GM23338 (cell line): ENCODE data around the gene LYG2. TPM values are rescaled to one million over a fixed set of nuclear protein-coding genes. Genes with fewer than 3 reads are reported as not detected.
"Not testable (repeated sequence)": the region's sequence is repeated elsewhere in the genome, so short reads cannot be mapped to it uniquely, and the experiment has no call there.

Source experiments
- ATAC-seq: fragments of 200-7000 bp; cut with Tn5 transposase; 3 replicates; pipeline ENCODE4 v1.9.1; 2020
- DNase-seq: peaks from one replicate; pipeline ENCODE4 v3.0.0-alpha.2; 2015; ENCODE audit warnings: low spot score
- H2AFZ ChIP-seq: fragments of 200-600 bp; sonication (generic); 2 replicates; pipeline ENCODE4 v1.8.0; 2016; ENCODE audit warnings: antibody characterized with exemption, mild to moderate bottlenecking, moderate library complexity
- H3F3A ChIP-seq: fragments of 200-600 bp; sonication (generic); replicated peaks from 2 replicates; pipeline ENCODE4 v1.8.0; 2017; ENCODE audit warnings: antibody characterized with exemption, mixed run types, low read depth
- H3K27ac ChIP-seq: fragments of 200-600 bp; sonication (generic); 2 replicates; pipeline ENCODE4 v1.6.1; 2016; ENCODE audit warnings: low read depth
- H3K27me3 ChIP-seq: fragments of 200-600 bp; sonication (generic); 2 replicates; pipeline ENCODE4 v1.8.0; 2016; ENCODE audit warnings: mild to moderate bottlenecking, mixed run types, moderate library complexity; ENCODE audit not compliant: insufficient read depth
- H3K36me3 ChIP-seq: fragments of 200-600 bp; sonication (generic); 2 replicates; pipeline ENCODE4 v1.8.0; 2016; ENCODE audit warnings: mild to moderate bottlenecking; ENCODE audit not compliant: insufficient read depth
- H3K4me1 ChIP-seq: fragments of 200-600 bp; sonication (generic); 2 replicates; pipeline ENCODE4 v1.8.0; 2016; ENCODE audit warnings: mild to moderate bottlenecking, moderate library complexity; ENCODE audit not compliant: insufficient read depth
- H3K4me2 ChIP-seq: fragments of 200-600 bp; sonication (generic); 2 replicates; pipeline ENCODE4 v1.7.1; 2017; ENCODE audit warnings: mixed run types
- H3K4me3 ChIP-seq: fragments of 200-600 bp; sonication (generic); 2 replicates; pipeline ENCODE4 v1.6.1; 2016; ENCODE audit warnings: mixed run types
- H3K79me2 ChIP-seq: fragments of 200-600 bp; sonication (generic); replicated peaks from 2 replicates; pipeline ENCODE4 v1.8.0; 2017; ENCODE audit warnings: mild to moderate bottlenecking; ENCODE audit not compliant: insufficient read depth
- H3K9me2 ChIP-seq: fragments of 200-600 bp; sonication (generic); 2 replicates; pipeline ENCODE4 v1.8.0; 2017; ENCODE audit not compliant: insufficient read depth
- H4K20me1 ChIP-seq: fragments of 200-600 bp; sonication (generic); replicated peaks from 2 replicates; pipeline ENCODE4 v1.8.0; 2017; ENCODE audit warnings: mild to moderate bottlenecking; ENCODE audit not compliant: insufficient read depth
- H3K27ac Mint-ChIP-seq: 2 replicates; pipeline ENCODE4 v1.8.0; 2020; ENCODE audit warnings: inconsistent platforms, mild to moderate bottlenecking, moderate library complexity, mixed read lengths
- H3K27me3 Mint-ChIP-seq: 3 replicates; pipeline ENCODE4 v1.8.0; 2022; ENCODE audit warnings: low read depth, mild to moderate bottlenecking, moderate library complexity, mixed read lengths, inconsistent platforms; ENCODE audit not compliant: insufficient read depth, poor library complexity
- H3K36me3 Mint-ChIP-seq: 3 replicates; pipeline ENCODE4 v1.8.0; 2021; ENCODE audit warnings: low read depth, mild to moderate bottlenecking, inconsistent platforms, moderate library complexity, mixed read lengths
- H3K4me1 Mint-ChIP-seq: 3 replicates; pipeline ENCODE4 v1.8.0; 2020; ENCODE audit warnings: mild to moderate bottlenecking, inconsistent platforms, mixed read lengths
- H3K4me3 Mint-ChIP-seq: 3 replicates; pipeline ENCODE4 v1.8.0; 2021; ENCODE audit warnings: moderate library complexity, mild to moderate bottlenecking, inconsistent platforms, mixed read lengths
- H3K9me3 Mint-ChIP-seq: 3 replicates; pipeline ENCODE4 v1.8.0; 2020; ENCODE audit warnings: moderate library complexity, mild to moderate bottlenecking, inconsistent platforms, mixed read lengths
- CREB1 ChIP-seq: fragments of 250-450 bp; sonication (Bioruptor Pico); IDR thresholded peaks from 2 replicates; pipeline ENCODE4 v1.5.0; 2020; ENCODE audit warnings: low read depth, mild to moderate bottlenecking, moderate library complexity
- NANOG ChIP-seq: IDR thresholded peaks from 2 replicates; pipeline ENCODE4 v1.6.1; 2016; ENCODE audit warnings: antibody characterized with exemption, borderline replicate concordance
- ZNF114 ChIP-seq: fragments of 250-450 bp; sonication (Bioruptor Pico); IDR thresholded peaks from 2 replicates; pipeline ENCODE4 v1.5.0; 2020; ENCODE audit warnings: mild to moderate bottlenecking, moderate library complexity
- ZNF331 ChIP-seq: fragments of 250-450 bp; sonication (Bioruptor Pico); IDR thresholded peaks from 2 replicates; pipeline ENCODE4 v1.5.0; 2020; ENCODE audit warnings: low read depth, mild to moderate bottlenecking, moderate library complexity
- polyA plus RNA-seq: library from polyadenylated mRNA; unstranded; fragments of >200 nt; fragmentation: Nextera tagmentation; extraction: Ambion mirVana; gene quantifications from 2 replicates; pipeline ENCODE4 v1.2.1, GENCODE V29; 2016
- total RNA-seq: library from RNA; depleted of rRNA; stranded (reverse); fragments of >200 nt; shearing (Covaris generic); gene quantifications from 2 replicates; pipeline ENCODE4 v1.2.3, GENCODE V29; 2014
- TF ChIP-seq, protein P1 (sequence below), 2 experiments: fragments of 200-600 bp in 1 of 2; sonication (generic) in 1 of 2; conservative IDR thresholded peaks; 2 replicates each; pipeline versions ENCODE4 v1.5.1 to v1.6.1; 2016 to 2017; ENCODE audit warnings: antibody characterized with exemption in 2 of 2, low read depth in 2 of 2, mild to moderate bottlenecking in 2 of 2, moderate library complexity in 1 of 2
- TF ChIP-seq, protein P2 (sequence below): IDR thresholded peaks from one replicate; pipeline ENCODE4 v1.6.1; 2018; ENCODE audit warnings: antibody characterized with exemption; ENCODE audit not compliant: unreplicated experiment

Gene LYG2
- total and polyA plus RNA-seq, 2 experiments from 2014 or later = 0.99 TPM; not detected in 1

DNA sequence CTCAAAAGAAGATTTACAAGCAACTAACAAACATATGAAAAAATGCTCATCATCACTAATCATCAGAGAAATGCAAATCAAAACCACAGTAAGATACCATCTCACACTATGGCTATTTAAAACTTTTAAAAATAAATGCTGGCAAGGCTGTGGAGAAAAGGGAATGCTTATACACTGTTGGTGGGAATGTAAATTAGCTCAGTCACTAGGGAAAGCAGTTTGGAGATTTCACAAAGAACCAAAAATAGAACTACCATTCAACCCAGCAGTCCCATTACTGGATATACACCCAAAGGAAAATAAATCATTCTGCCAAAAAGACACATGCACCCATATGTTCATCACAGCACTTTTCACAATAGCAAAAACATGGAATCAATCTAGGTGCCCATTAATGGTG, 22.3 kb downstream of the LYG2 start:
- not testable (repeated sequence) for H3K79me2 ChIP-seq, H3F3A ChIP-seq, H3K4me2 ChIP-seq, H2AFZ ChIP-seq, H3K27me3 ChIP-seq, ATAC-seq, DNase-seq, H3K27me3 Mint-ChIP-seq, H3K4me3 Mint-ChIP-seq, H3K4me1 Mint-ChIP-seq, H3K36me3 Mint-ChIP-seq, H3K9me2 ChIP-seq, H3K4me1 ChIP-seq, H3K27ac ChIP-seq, H3K36me3 ChIP-seq, H3K27ac Mint-ChIP-seq, H3K4me3 ChIP-seq, H4K20me1 ChIP-seq
- H3K9me3 Mint-ChIP-seq = peaks cover 57% of the 10 kb centered on the region

DNA sequence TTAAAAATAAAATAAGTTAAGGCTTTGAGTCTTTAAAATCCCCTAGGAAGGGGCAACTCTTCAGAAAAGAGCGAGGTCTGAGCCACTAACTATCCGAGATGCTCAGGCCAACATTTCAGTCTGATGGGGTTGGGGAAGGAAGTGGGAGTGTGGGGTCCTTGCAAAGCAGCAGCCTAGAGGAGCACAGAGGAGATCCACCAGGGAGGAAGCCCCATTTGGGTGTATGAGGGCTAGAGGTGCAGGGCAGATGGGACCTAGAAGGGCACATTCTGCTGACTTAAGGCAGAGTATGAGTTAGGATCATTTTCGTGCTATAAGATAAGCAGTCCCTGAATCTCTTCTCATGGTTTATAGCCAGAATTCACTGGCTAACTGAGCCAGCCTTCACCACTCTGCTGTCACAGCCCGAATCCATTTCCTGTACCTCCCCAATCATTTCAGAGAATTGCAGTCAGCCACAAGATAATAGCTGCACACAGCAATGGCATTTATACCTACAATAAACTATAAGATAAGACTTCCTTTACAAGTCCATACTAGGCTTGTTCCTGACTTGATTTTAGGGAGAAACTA, 37.5 kb downstream of the LYG2 start:
- Mint-ChIP-seq H3K27me3 (peaks cover 2% of the 10 kb centered on the region), H3K4me3 (no peak overlapping the region), H3K27ac (no peak overlapping the region), H3K4me1 (no peaks in the 10 kb centered on the region), H3K9me3 (no peaks in the 10 kb centered on the region; the same call in 2 of the 3 replicates), H3K36me3 (peaks cover 4% of the 10 kb centered on the region; the same call in 2 of the 3 replicates)
- Histone ChIP-seq H3K27ac (no peak overlapping the region), H3K4me2 (no peak overlapping the region), H3K79me2 (no peaks in the 10 kb centered on the region), H3K27me3 (no peaks in the 10 kb centered on the region), H3K9me2 (0 out of 2 replicates have a peak, but pooled peaks cover 13% of the 10 kb centered on the region), H2AFZ (no peak overlapping the region), H3K36me3 (no peaks in the 10 kb centered on the region), H3K4me1 (no peaks in the 10 kb centered on the region), H3K4me3 (no peak overlapping the region), H4K20me1 (no peaks in the 10 kb centered on the region), H3F3A (no peaks in the 10 kb centered on the region)
- TF ChIP-seq CREB1 (CRISPR knock-in tag) = no peak
- TF ChIP-seq, protein P1, sequence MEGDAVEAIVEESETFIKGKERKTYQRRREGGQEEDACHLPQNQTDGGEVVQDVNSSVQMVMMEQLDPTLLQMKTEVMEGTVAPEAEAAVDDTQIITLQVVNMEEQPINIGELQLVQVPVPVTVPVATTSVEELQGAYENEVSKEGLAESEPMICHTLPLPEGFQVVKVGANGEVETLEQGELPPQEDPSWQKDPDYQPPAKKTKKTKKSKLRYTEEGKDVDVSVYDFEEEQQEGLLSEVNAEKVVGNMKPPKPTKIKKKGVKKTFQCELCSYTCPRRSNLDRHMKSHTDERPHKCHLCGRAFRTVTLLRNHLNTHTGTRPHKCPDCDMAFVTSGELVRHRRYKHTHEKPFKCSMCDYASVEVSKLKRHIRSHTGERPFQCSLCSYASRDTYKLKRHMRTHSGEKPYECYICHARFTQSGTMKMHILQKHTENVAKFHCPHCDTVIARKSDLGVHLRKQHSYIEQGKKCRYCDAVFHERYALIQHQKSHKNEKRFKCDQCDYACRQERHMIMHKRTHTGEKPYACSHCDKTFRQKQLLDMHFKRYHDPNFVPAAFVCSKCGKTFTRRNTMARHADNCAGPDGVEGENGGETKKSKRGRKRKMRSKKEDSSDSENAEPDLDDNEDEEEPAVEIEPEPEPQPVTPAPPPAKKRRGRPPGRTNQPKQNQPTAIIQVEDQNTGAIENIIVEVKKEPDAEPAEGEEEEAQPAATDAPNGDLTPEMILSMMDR (conservative IDR thresholded peaks at IDR 0.05; ENCODE audit: low read depth in 2 of 2) = no peak
- TF ChIP-seq NANOG = no peak
- no peak for TF ChIP-seq ZNF114 (CRISPR knock-in tag)
- DNase-seq (no peak), ATAC-seq (no peak)

DNA sequence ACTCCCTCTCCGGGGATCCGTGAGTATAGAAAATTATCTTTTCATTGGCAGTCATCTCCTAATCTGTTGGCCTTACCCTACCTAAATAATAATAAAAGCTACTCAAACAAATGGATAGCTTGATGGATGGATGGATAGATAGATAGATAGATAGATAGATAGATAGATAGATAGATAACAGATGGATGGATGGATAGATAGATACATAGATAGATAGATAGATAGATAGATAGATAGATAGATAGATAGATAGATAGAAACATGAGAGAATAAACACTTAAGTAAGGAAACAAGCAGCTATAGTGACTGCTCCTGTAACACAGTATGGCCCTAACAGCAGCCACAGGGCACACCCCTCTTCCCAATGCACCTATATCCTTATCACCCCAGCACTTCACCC, 39.4 kb downstream of the LYG2 start:
- Histone ChIP-seq H3K79me2 (no peaks in the 10 kb centered on the region), H3K4me3 (no peak overlapping the region), H4K20me1 (no peaks in the 10 kb centered on the region), H3K27me3 (no peaks in the 10 kb centered on the region), H3K36me3 (no peaks in the 10 kb centered on the region), H3K4me2 (no peak overlapping the region), H3K27ac (no peak overlapping the region), H3K4me1 (no peaks in the 10 kb centered on the region), H2AFZ (no peak overlapping the region), H3K9me2 (0 out of 2 replicates have a peak, but pooled peaks cover 7% of the 10 kb centered on the region), H3F3A (no peaks in the 10 kb centered on the region)
- H3K27me3 Mint-ChIP-seq = peaks cover 2% of the 10 kb centered on the region
- H3K9me3 Mint-ChIP-seq = no peaks in the 10 kb centered on the region; the same call in 2 of the 3 replicates
- no peak overlapping the region for H3K4me3 Mint-ChIP-seq
- DNase-seq (no peak), ATAC-seq (no peak)
- H3K27ac Mint-ChIP-seq = no peak overlapping the region
- peaks cover 4% of the 10 kb centered on the region; the same call in 2 of the 3 replicates for H3K36me3 Mint-ChIP-seq
- no peaks in the 10 kb centered on the region for H3K4me1 Mint-ChIP-seq
- TF ChIP-seq CREB1 (CRISPR knock-in tag) (no peak), ZNF331 (CRISPR knock-in tag) (no peak)
- TF ChIP-seq, protein P1 (conservative IDR thresholded peaks at IDR 0.05; ENCODE audit: low read depth in 2 of 2) = no peak
- TF ChIP-seq, protein P2, sequence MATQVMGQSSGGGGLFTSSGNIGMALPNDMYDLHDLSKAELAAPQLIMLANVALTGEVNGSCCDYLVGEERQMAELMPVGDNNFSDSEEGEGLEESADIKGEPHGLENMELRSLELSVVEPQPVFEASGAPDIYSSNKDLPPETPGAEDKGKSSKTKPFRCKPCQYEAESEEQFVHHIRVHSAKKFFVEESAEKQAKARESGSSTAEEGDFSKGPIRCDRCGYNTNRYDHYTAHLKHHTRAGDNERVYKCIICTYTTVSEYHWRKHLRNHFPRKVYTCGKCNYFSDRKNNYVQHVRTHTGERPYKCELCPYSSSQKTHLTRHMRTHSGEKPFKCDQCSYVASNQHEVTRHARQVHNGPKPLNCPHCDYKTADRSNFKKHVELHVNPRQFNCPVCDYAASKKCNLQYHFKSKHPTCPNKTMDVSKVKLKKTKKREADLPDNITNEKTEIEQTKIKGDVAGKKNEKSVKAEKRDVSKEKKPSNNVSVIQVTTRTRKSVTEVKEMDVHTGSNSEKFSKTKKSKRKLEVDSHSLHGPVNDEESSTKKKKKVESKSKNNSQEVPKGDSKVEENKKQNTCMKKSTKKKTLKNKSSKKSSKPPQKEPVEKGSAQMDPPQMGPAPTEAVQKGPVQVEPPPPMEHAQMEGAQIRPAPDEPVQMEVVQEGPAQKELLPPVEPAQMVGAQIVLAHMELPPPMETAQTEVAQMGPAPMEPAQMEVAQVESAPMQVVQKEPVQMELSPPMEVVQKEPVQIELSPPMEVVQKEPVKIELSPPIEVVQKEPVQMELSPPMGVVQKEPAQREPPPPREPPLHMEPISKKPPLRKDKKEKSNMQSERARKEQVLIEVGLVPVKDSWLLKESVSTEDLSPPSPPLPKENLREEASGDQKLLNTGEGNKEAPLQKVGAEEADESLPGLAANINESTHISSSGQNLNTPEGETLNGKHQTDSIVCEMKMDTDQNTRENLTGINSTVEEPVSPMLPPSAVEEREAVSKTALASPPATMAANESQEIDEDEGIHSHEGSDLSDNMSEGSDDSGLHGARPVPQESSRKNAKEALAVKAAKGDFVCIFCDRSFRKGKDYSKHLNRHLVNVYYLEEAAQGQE = no peak
